Measurements from ENCODE around the gene CCNJL.

Gene CCNJL

GRCh38 chr5:160330212-160330611 is 17.8 kb upstream of the CCNJL start:
- DNase-seq, result no peak

GRCh38 chr5:160327818-160328217 is 15.5 kb upstream of the CCNJL start:
- no peak for DNase-seq

- DNase-seq, result no peak
Observed at GRCh38 chr5:160326981-160327380, 14.6 kb upstream of the CCNJL start.

GRCh38 chr5:160325716-160326115 is 13.4 kb upstream of the CCNJL start:
- DNase-seq, result no peak

- DNase-seq, result no peak
Observed at GRCh38 chr5:160324886-160325285, 12.5 kb upstream of the CCNJL start.

GRCh38 chr5:160318409-160318808 is 6.0 kb upstream of the CCNJL start:
- no peak for DNase-seq

- no peak for DNase-seq
Observed at GRCh38 chr5:160317434-160317833, 5.1 kb upstream of the CCNJL start.

GRCh38 chr5:160315968-160316367 is 3.6 kb upstream of the CCNJL start:
- DNase-seq, result no peak

- no peak for DNase-seq
Observed at GRCh38 chr5:160312960-160313727, 780 bp upstream of the CCNJL start.

- peak; percentile 13 for DNase-seq
Observed at GRCh38 chr5:160311491-160312133, 752 bp downstream of the CCNJL start.

GRCh38 chr5:160310552-160311295 is 1.6 kb downstream of the CCNJL start:
- DNase-seq, result no peak

- no peak for DNase-seq
Observed at GRCh38 chr5:160310140-160310539, 2.2 kb downstream of the CCNJL start.

GRCh38 chr5:160306696-160307095 is 5.7 kb downstream of the CCNJL start:
- no peak for DNase-seq

- no peak for DNase-seq
Observed at GRCh38 chr5:160305319-160305718, 7.0 kb downstream of the CCNJL start.

GRCh38 chr5:160303690-160304089 is 8.7 kb downstream of the CCNJL start:
- DNase-seq, result no peak

GRCh38 chr5:160298189-160298588 is 14.2 kb downstream of the CCNJL start:
- DNase-seq, result no peak

- no peak for DNase-seq
Observed at GRCh38 chr5:160297776-160298175, 14.6 kb downstream of the CCNJL start.

- DNase-seq, result no peak
Observed at GRCh38 chr5:160297004-160297403, 15.4 kb downstream of the CCNJL start.

GRCh38 chr5:160296496-160296895 is 15.9 kb downstream of the CCNJL start:
- DNase-seq, result no peak

GRCh38 chr5:160293901-160294561 is 18.3 kb downstream of the CCNJL start:
- DNase-seq, result no peak

- DNase-seq, result no peak
Observed at GRCh38 chr5:160293386-160293785, 19.0 kb downstream of the CCNJL start.

GRCh38 chr5:160291467-160291866 is 20.9 kb downstream of the CCNJL start:
- DNase-seq, result no peak

GRCh38 chr5:160290751-160291150 is 21.6 kb downstream of the CCNJL start:
- no peak for DNase-seq

Measured in fibroblast of skin of scalp (primary cell).